Cardiac fibroblast (primary cell): Measurements from ENCODE around the gene ERP27.

Source experiments
- DNase-seq, 2 donors: peaks; one replicate each; pipeline versions ENCODE4 v3.0.0 to v3.0.0-alpha.2; 2010; ENCODE audit warnings: low read depth in 2 of 2
- H3K4me3 ChIP-seq, 2 donors: replicated peaks in 1 of 2; 1 replicate in 1 of 2; 2 replicates in 1 of 2; pipeline ENCODE4 v1.5.1; 2011; ENCODE audit warnings: low read depth in 2 of 2, low read length in 2 of 2, mild to moderate bottlenecking in 2 of 2, moderate library complexity in 1 of 2
- CTCF ChIP-seq: IDR thresholded peaks from one replicate; pipeline ENCODE4 v1.5.1; 2011; ENCODE audit warnings: low read depth, mild to moderate bottlenecking, low read length, inconsistent platforms

Gene ERP27

GRCh38 chr12:14968478-14968877 is 30.1 kb upstream of the ERP27 start:
- no peak overlapping the region for H3K4me3 ChIP-seq
- no peak for DNase-seq
- TF ChIP-seq CTCF, result no peak

GRCh38 chr12:14965221-14965620 is 26.9 kb upstream of the ERP27 start:
- no peak for TF ChIP-seq CTCF
- H3K4me3 ChIP-seq, result no peak overlapping the region
- no peak for DNase-seq

- no peak for DNase-seq
- TF ChIP-seq CTCF, result no peak
- no peak overlapping the region for H3K4me3 ChIP-seq
These were observed 26.1 kb upstream of the ERP27 start for GRCh38 chr12:14964406-14964805.

GRCh38 chr12:14963520-14963919 is 25.2 kb upstream of the ERP27 start:
- no peak for TF ChIP-seq CTCF
- no peak overlapping the region for H3K4me3 ChIP-seq

GRCh38 chr12:14962797-14963196 is 24.5 kb upstream of the ERP27 start:
- DNase-seq, result no peak
- H3K4me3 ChIP-seq, result no peak overlapping the region
- no peak for TF ChIP-seq CTCF

More at GRCh38 chr12:14963520-14963919, 25.2 kb upstream of the ERP27 start:
- DNase-seq, result no peak

- H3K4me3 ChIP-seq, result peak overlapping the region in 1 of 2 donors; percentile 60
These were observed 23.8 kb upstream of the ERP27 start for GRCh38 chr12:14962153-14962539.

More at GRCh38 chr12:14962153-14962539, 23.8 kb upstream of the ERP27 start:
- DNase-seq, result peak in 1 of 2 donors; percentile 27
- TF ChIP-seq CTCF, result no peak
